Brain microvascular endothelial cell (primary cell): ENCODE results near the gene TMEM125.

ENCODE experiments used
- DNase-seq: peaks from one replicate; pipeline ENCODE4 v3.0.0-alpha.2; 2020
- H3K27ac ChIP-seq: fragments of 250-450 bp; sonication (Bioruptor Pico); 2 replicates; pipeline ENCODE4 v1.5.1; 2020; ENCODE audit warnings: mild to moderate bottlenecking, moderate library complexity
- H3K27me3 ChIP-seq: fragments of 250-450 bp; sonication (Bioruptor Pico); replicated peaks from 2 replicates; pipeline ENCODE4 v1.5.1; 2020; ENCODE audit warnings: mild to moderate bottlenecking
- H3K36me3 ChIP-seq: fragments of 250-450 bp; sonication (Bioruptor Pico); replicated peaks from 2 replicates; pipeline ENCODE4 v1.5.1; 2020; ENCODE audit warnings: mild to moderate bottlenecking
- H3K4me3 ChIP-seq: 2 replicates; pipeline ENCODE4 v1.5.1; 2011; ENCODE audit warnings: low read depth, mild to moderate bottlenecking, control low read depth, low read length, moderate library complexity
- CTCF ChIP-seq: IDR thresholded peaks from 2 replicates; pipeline ENCODE4 v1.5.1; 2011; ENCODE audit warnings: low read depth, mild to moderate bottlenecking, moderate library complexity, low read length, control low read depth, inconsistent platforms; ENCODE audit errors: missing control alignments
- in situ Hi-C: cut with HindIII; loops from 2 replicates; pipeline ENCODE4 v1.10.0; 2017; ENCODE audit warnings: low sequenced_read_pairs, low pct_ligation_motif_present

The TMEM125 gene

GRCh38 chr1:43234267-43234666, 35.5 kb upstream of the TMEM125 start:
- no peaks in the 10 kb centered on the region for H3K27me3 ChIP-seq
- no peaks in the 10 kb centered on the region for H3K36me3 ChIP-seq
- no peak overlapping the region for H3K27ac ChIP-seq
- no peak overlapping the region for H3K4me3 ChIP-seq
- no peak for DNase-seq
- in situ Hi-C loops: loop anchor here (25.0 kb wide), 1 partner anchor 178 kb away; no protein-coding TSS in a partner anchor
- no peak for TF ChIP-seq CTCF

GRCh38 chr1:43235040-43235439, 34.7 kb upstream of the TMEM125 start:
- no peak overlapping the region for H3K27ac ChIP-seq
- in situ Hi-C loops: loop anchor here (25.0 kb wide), 1 partner anchor 177 kb away; no protein-coding TSS in a partner anchor
- no peak for DNase-seq
- no peaks in the 10 kb centered on the region for H3K36me3 ChIP-seq
- TF ChIP-seq CTCF: no peak
- no peaks in the 10 kb centered on the region for H3K27me3 ChIP-seq
- no peak overlapping the region for H3K4me3 ChIP-seq

DNA sequence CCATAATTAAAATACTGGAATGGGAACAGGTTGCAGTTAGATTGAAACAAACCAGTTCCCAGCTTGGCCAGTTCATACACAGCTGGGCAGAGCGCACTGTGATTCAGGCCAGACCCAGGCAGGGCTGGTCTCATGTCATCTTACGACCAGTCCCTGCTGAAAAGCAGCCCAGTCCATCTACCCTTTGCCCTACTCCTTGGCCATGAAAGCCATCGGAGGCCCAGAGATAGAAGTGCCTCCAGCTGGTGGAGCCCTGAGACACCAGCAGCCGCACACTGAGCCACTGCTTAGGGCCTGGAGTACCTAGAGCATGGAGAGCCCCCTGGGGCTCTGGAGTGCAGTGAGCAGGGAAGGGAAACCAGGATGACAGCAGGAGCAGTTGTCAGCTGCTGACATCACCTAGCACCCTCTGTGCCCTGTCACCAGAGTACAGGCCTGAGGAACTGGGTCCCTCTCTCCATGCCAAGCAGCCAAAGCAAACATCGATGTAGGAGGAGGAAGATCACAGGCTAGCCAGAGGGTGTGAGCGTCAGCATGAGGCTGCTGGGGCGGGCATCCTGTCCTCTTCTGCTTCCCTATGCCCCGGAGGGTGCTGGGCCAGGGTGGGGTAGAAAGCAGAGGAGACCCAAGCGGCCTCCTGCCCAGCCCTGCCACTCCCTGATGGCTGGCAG, 34.2 kb upstream of the TMEM125 start:
- no peak for TF ChIP-seq CTCF
- Histone ChIP-seq H3K36me3 (no peaks in the 10 kb centered on the region), H3K4me3 (no peak overlapping the region), H3K27me3 (no peaks in the 10 kb centered on the region), H3K27ac (no peak overlapping the region)
- DNase-seq: no peak
- in situ Hi-C loops: loop anchor here (25.0 kb wide), 1 partner anchor 177 kb away; no protein-coding TSS in a partner anchor

DNA sequence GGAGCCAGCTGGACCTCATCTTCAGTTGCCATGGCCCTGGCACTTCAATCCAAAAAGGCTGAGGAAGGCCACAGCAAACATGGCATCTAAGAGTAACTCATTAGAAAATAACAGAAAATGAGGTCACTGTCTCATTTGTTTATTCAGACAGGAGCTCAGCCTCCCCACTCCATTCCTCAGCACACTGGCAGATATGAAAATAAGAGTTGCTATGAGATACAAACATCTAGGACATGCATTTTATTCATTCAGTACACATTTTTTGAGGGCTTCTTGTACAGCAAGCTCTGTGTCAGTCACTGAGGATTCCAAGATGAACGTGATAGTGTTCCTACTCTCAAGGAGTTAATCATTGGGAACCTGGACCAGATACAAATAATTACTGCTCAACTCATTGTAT, 32.7 kb upstream of the TMEM125 start:
- in situ Hi-C loops: loop anchor here (25.0 kb wide), 1 partner anchor 175 kb away; no protein-coding TSS in a partner anchor
- Histone ChIP-seq H3K27me3 (no peaks in the 10 kb centered on the region), H3K36me3 (no peaks in the 10 kb centered on the region), H3K27ac (no peak overlapping the region), H3K4me3 (no peak overlapping the region)
- DNase-seq: no peak
- no peak for TF ChIP-seq CTCF

GRCh38 chr1:43238085-43238484, 31.7 kb upstream of the TMEM125 start:
- Histone ChIP-seq H3K36me3 (no peaks in the 10 kb centered on the region), H3K27me3 (no peaks in the 10 kb centered on the region), H3K4me3 (no peak overlapping the region), H3K27ac (no peak overlapping the region)
- DNase-seq: peak; percentile 62
- in situ Hi-C loops: loop anchor here (25.0 kb wide), 1 partner anchor 174 kb away; no protein-coding TSS in a partner anchor
- TF ChIP-seq CTCF: peak; percentile 88
